ENCODE measurements around the gene QTRT2. TPM values are rescaled to one million over a fixed set of nuclear protein-coding genes. Genes with fewer than 3 reads are reported as not detected.
A peak's percentile ranks its signal among the peaks of the same experiment; 100 is the strongest.

Gene QTRT2
- total RNA-seq, 1 donor from 2014 or later, result 35.9 TPM

DNA sequence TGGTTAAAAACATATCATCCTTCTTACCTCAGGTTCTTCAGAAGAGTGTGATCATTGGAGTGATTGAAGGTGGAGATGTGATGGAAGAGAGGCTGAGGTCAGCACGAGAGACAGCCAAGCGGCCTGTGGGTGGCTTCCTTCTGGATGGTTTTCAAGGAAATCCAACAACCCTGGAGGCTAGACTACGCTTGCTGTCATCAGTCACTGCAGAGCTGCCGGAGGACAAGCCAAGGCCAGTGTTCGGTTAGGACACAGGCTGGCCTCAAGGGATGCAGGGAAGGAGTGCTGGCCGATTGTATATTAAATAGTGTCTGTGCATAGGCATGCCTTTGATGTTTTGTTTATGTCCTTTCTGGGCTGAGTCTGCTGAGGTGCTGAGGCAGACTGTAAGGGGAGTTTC, 20.2 kb downstream of the QTRT2 start:
- no peak for DNase-seq (ENCODE audit: low spot score, unreplicated experiment)
- Mint-ChIP-seq H3K27ac (peak overlapping the region; percentile 14), H3K4me3 (ENCODE audit: low read depth) (no peak overlapping the region), H3K9me3 (ENCODE audit: low read depth) (no peaks in the 10 kb centered on the region), H3K27me3 (no peaks in the 10 kb centered on the region), H3K4me1 (ENCODE audit: low read depth) (no peaks in the 10 kb centered on the region), H3K36me3 (ENCODE audit: insufficient read depth) (peaks cover 30% of the 10 kb centered on the region)
- TF ChIP-seq, protein P1, sequence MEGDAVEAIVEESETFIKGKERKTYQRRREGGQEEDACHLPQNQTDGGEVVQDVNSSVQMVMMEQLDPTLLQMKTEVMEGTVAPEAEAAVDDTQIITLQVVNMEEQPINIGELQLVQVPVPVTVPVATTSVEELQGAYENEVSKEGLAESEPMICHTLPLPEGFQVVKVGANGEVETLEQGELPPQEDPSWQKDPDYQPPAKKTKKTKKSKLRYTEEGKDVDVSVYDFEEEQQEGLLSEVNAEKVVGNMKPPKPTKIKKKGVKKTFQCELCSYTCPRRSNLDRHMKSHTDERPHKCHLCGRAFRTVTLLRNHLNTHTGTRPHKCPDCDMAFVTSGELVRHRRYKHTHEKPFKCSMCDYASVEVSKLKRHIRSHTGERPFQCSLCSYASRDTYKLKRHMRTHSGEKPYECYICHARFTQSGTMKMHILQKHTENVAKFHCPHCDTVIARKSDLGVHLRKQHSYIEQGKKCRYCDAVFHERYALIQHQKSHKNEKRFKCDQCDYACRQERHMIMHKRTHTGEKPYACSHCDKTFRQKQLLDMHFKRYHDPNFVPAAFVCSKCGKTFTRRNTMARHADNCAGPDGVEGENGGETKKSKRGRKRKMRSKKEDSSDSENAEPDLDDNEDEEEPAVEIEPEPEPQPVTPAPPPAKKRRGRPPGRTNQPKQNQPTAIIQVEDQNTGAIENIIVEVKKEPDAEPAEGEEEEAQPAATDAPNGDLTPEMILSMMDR (IDR thresholded peaks at IDR 0.05; ENCODE audit: unreplicated experiment), result no peak

DNA sequence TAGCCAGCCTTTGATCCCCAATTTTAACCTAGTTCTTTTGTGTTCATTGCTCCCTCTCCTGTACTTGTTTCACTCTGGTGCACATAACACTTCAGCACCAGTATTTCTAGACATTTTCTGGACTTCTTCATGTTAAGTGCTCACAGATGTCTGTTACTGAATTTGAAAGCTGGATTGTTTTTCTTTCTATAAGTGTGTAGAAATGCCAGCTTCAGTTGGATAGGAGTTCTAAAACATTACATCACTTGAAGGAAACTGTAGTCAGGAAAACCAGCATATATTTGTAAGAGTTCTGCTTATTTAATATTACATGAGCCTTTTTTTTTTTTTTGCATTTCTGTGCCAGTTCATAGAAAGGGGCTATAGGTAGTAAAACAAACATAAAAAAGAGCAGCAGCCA, 21.6 kb downstream of the QTRT2 start:
- Mint-ChIP-seq H3K27ac (no peak overlapping the region), H3K4me3 (ENCODE audit: low read depth) (no peak overlapping the region), H3K36me3 (ENCODE audit: insufficient read depth) (peaks cover 31% of the 10 kb centered on the region), H3K27me3 (no peaks in the 10 kb centered on the region), H3K4me1 (ENCODE audit: low read depth) (no peaks in the 10 kb centered on the region), H3K9me3 (ENCODE audit: low read depth) (no peaks in the 10 kb centered on the region)
- no peak for DNase-seq (ENCODE audit: low spot score, unreplicated experiment)
- TF ChIP-seq, protein P1 (IDR thresholded peaks at IDR 0.05; ENCODE audit: unreplicated experiment), result no peak

DNA sequence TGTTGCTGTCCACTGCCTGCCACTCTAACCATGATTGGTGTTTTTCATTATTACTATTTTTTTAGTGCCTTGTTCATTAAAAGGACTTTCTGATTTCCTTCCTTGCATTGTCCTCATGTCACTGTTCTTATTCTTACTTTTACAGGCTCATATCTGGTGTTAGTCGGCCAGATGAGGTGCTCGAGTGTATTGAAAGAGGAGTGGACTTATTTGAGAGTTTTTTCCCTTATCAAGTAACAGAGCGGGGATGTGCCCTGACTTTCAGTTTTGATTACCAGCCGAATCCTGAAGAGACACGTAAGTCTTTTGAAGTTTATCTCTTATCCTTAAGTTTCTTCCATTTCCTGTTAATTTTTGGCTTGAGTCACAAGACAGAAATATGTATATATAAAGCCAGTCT, 23.2 kb downstream of the QTRT2 start:
- no peaks in the 10 kb centered on the region for H3K9me3 Mint-ChIP-seq (ENCODE audit: low read depth)
- H3K4me1 Mint-ChIP-seq (ENCODE audit: low read depth), result no peaks in the 10 kb centered on the region
- no peak overlapping the region for H3K4me3 Mint-ChIP-seq (ENCODE audit: low read depth)
- TF ChIP-seq, protein P1 (IDR thresholded peaks at IDR 0.05; ENCODE audit: unreplicated experiment), result no peak
- H3K36me3 Mint-ChIP-seq (ENCODE audit: insufficient read depth), result peaks cover 34% of the 10 kb centered on the region
- no peaks in the 10 kb centered on the region for H3K27me3 Mint-ChIP-seq
- H3K27ac Mint-ChIP-seq, result no peak overlapping the region
- no peak for DNase-seq (ENCODE audit: low spot score, unreplicated experiment)

DNA sequence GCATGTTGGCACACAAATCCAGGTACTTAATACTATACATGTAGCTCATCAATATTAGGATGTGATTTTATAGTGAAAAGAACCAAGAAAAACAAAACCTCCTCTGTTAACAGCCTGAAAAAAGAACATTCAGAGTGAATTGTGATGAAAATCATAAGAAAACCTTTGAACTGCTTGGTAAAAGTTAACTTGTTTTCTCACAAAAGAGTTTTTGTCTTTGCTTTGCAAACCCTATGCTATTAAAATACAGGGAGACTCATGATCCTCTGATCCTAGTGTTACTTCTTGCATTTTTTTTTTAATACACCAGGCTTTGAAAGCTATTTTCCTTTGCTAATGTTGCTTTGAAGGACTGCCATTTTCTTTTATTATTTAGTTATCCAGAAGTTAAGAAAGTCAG, 23.7 kb downstream of the QTRT2 start:
- Mint-ChIP-seq H3K4me3 (ENCODE audit: low read depth) (no peak overlapping the region), H3K27me3 (no peaks in the 10 kb centered on the region), H3K4me1 (ENCODE audit: low read depth) (no peaks in the 10 kb centered on the region), H3K9me3 (ENCODE audit: low read depth) (no peaks in the 10 kb centered on the region), H3K36me3 (ENCODE audit: insufficient read depth) (peaks cover 32% of the 10 kb centered on the region), H3K27ac (no peak overlapping the region)
- TF ChIP-seq, protein P1 (IDR thresholded peaks at IDR 0.05; ENCODE audit: unreplicated experiment), result no peak
- DNase-seq (ENCODE audit: low spot score, unreplicated experiment), result no peak

DNA sequence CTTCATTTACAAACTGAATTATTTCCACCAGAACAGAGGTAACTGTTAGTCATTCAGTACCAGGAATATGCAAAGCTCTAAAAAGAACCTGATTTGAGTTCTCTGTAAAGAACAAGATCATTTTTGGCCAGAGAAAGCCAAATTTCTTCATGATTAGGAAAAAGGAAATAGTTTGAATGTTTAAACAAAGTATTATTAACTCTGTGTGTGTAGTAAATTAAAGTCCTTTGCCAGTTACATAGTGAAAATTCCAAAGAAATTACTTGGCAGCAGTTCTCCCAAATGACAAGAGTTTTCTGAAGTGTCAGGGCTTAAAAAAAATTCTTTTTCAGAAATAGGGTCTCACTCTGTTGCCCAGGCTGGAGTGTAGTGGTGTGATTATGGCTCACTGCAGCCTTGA, 24.5 kb downstream of the QTRT2 start:
- TF ChIP-seq, protein P1 (IDR thresholded peaks at IDR 0.05; ENCODE audit: unreplicated experiment), result no peak
- Mint-ChIP-seq H3K4me3 (ENCODE audit: low read depth) (no peak overlapping the region), H3K9me3 (ENCODE audit: low read depth) (no peaks in the 10 kb centered on the region), H3K27me3 (no peaks in the 10 kb centered on the region), H3K27ac (no peak overlapping the region), H3K36me3 (ENCODE audit: insufficient read depth) (peaks cover 35% of the 10 kb centered on the region), H3K4me1 (ENCODE audit: low read depth) (no peaks in the 10 kb centered on the region)
- no peak for DNase-seq (ENCODE audit: low spot score, unreplicated experiment)
